ENCODE results near the gene CCDC33. TPM values are rescaled to one million over a fixed set of nuclear protein-coding genes. Genes with fewer than 3 reads are reported as not detected.

The CCDC33 gene
- total RNA-seq, 4 donors from 2014 or later, result not detected

GRCh38 chr15:74335396-74335795, 99.3 kb downstream of the CCDC33 start:
- H3K36me3 ChIP-seq, result no peaks in the 10 kb centered on the region
- intact Hi-C loops (cut with DNase I), result no loop called here
- no peak for TF ChIP-seq POLR2A (IDR thresholded peaks at IDR 0.05; ENCODE audit: low read depth)
- TF ChIP-seq CTCF (IDR thresholded peaks at IDR 0.05), result no peak
- no peak for TF ChIP-seq POLR2AphosphoS5 (IDR thresholded peaks at IDR 0.05)
- no peak for TF ChIP-seq EP300 (IDR thresholded peaks at IDR 0.05)
- DNase-seq (ENCODE audit: extremely low spot score), result no peak
- WGBS, result 82% methylated on average over 7 of the region's 8 CpGs
- H3K9me3 ChIP-seq, result no peaks in the 10 kb centered on the region
- no peak overlapping the region for H3K27ac ChIP-seq (replicated peaks in 1 of 4)
- no peaks in the 10 kb centered on the region for H3K27me3 ChIP-seq
- H3K4me1 ChIP-seq, result no peaks in the 10 kb centered on the region
- no peak overlapping the region for H3K4me3 ChIP-seq

GRCh38 chr15:74336061-74337005, 100.2 kb downstream of the CCDC33 start:
- intact Hi-C loops (cut with DNase I), result no loop called here
- TF ChIP-seq EP300 (IDR thresholded peaks at IDR 0.05), result no peak
- no peak for TF ChIP-seq POLR2AphosphoS5 (IDR thresholded peaks at IDR 0.05)
- no peak for TF ChIP-seq POLR2A (IDR thresholded peaks at IDR 0.05; ENCODE audit: low read depth)
- no peak for TF ChIP-seq CTCF (IDR thresholded peaks at IDR 0.05)
- Histone ChIP-seq H3K27me3 (no peaks in the 10 kb centered on the region), H3K4me3 (no peak overlapping the region), H3K4me1 (no peaks in the 10 kb centered on the region), H3K36me3 (no peaks in the 10 kb centered on the region), H3K9me3 (no peaks in the 10 kb centered on the region), H3K27ac (replicated peaks in 1 of 4) (no peak overlapping the region)
- no peak for DNase-seq (ENCODE audit: extremely low spot score)
- WGBS, result 88% methylated on average over 8 of the region's 9 CpGs

- no peak overlapping the region for H3K4me3 ChIP-seq
- H3K27ac ChIP-seq (replicated peaks in 1 of 4), result no peak overlapping the region
- TF ChIP-seq POLR2A (IDR thresholded peaks at IDR 0.05; ENCODE audit: low read depth) (no peak), EP300 (IDR thresholded peaks at IDR 0.05) (no peak), POLR2AphosphoS5 (IDR thresholded peaks at IDR 0.05) (no peak), CTCF (IDR thresholded peaks at IDR 0.05) (no peak)
- no peaks in the 10 kb centered on the region for H3K4me1 ChIP-seq
- no peaks in the 10 kb centered on the region for H3K36me3 ChIP-seq
- WGBS, result 94% methylated on average over 5 of the region's 5 CpGs
- intact Hi-C loops (cut with DNase I), result no loop called here
- H3K27me3 ChIP-seq, result no peaks in the 10 kb centered on the region
- no peaks in the 10 kb centered on the region for H3K9me3 ChIP-seq
- DNase-seq (ENCODE audit: extremely low spot score), result no peak
Measured at GRCh38 chr15:74337146-74337545, 101.0 kb downstream of the CCDC33 start.

GRCh38 chr15:74337607-74338211, 101.6 kb downstream of the CCDC33 start:
- WGBS, result 91% methylated on average over 4 of the region's 4 CpGs
- Histone ChIP-seq H3K27me3 (no peaks in the 10 kb centered on the region), H3K4me3 (no peak overlapping the region), H3K27ac (replicated peaks in 1 of 4) (no peak overlapping the region), H3K9me3 (no peaks in the 10 kb centered on the region), H3K4me1 (no peaks in the 10 kb centered on the region), H3K36me3 (no peaks in the 10 kb centered on the region)
- TF ChIP-seq POLR2A (IDR thresholded peaks at IDR 0.05; ENCODE audit: low read depth), result no peak
- TF ChIP-seq POLR2AphosphoS5 (IDR thresholded peaks at IDR 0.05), result no peak
- TF ChIP-seq EP300 (IDR thresholded peaks at IDR 0.05), result no peak
- TF ChIP-seq CTCF (IDR thresholded peaks at IDR 0.05), result no peak
- DNase-seq (ENCODE audit: extremely low spot score), result no peak
- intact Hi-C loops (cut with DNase I), result no loop called here
